C4-2B (cell line): ENCODE data around the gene DNASE1.

Source experiments
- CTCF ChIP-seq: fragments of 450-650 bp; conservative IDR thresholded peaks from 2 replicates; pipeline ENCODE4 v1.5.1; 2017; ENCODE audit warnings: mild to moderate bottlenecking
- ZFX ChIP-seq: fragments of 450-650 bp; IDR thresholded peaks from 2 replicates; pipeline ENCODE4 v1.6.1; 2017

DNA sequence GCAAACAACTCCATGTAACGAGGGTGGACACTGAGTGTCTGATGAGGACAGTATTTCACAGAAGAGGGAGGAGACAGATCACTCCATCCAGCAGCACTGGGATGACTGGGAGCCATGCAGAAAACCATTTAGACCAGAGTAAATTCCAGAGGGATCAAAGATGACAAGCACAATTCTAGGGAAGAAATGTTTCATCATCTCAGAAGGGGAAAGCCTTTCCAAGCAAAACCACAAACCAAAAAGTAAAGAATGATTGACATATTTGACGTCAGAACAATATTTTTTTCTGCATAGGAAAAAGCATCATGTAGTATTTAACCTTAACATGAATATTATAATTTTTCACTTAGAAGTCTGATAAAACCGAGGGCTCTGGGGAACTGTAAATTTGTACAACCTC lies 4.8 kb downstream of the DNASE1 start:
- TF ChIP-seq CTCF (no peak), ZFX (no peak)
